K562 (cell line): ENCODE measurements around the gene CLSTN1.

ENCODE experiments used
- CHD2 ChIP-seq: IDR thresholded peaks from 2 replicates; pipeline ENCODE4 v1.6.1; 2011; ENCODE audit warnings: low read depth, low read length
- CREB1 ChIP-seq, 2 experiments: sonication (generic) in 1 of 2; formaldehyde crosslinking in 1 of 2; IDR thresholded peaks; 2 replicates each; pipeline versions ENCODE4 v1.6.1 to v1.8.0; 2012 to 2022; ENCODE audit warnings: inconsistent platforms in 1 of 2, mild to moderate bottlenecking in 1 of 2, missing genetic modification reagents in 1 of 2, moderate library complexity in 1 of 2
- MAFF ChIP-seq: IDR thresholded peaks from 2 replicates; pipeline ENCODE4 v1.6.1; 2012; ENCODE audit warnings: low read length, improper control_type of control experiment
- SIRT6 ChIP-seq: IDR thresholded peaks from one replicate; pipeline ENCODE4 v1.6.1; 2012; ENCODE audit warnings: low read depth, mild to moderate bottlenecking, control low read depth, inconsistent platforms, low read length, moderate library complexity

DNA sequence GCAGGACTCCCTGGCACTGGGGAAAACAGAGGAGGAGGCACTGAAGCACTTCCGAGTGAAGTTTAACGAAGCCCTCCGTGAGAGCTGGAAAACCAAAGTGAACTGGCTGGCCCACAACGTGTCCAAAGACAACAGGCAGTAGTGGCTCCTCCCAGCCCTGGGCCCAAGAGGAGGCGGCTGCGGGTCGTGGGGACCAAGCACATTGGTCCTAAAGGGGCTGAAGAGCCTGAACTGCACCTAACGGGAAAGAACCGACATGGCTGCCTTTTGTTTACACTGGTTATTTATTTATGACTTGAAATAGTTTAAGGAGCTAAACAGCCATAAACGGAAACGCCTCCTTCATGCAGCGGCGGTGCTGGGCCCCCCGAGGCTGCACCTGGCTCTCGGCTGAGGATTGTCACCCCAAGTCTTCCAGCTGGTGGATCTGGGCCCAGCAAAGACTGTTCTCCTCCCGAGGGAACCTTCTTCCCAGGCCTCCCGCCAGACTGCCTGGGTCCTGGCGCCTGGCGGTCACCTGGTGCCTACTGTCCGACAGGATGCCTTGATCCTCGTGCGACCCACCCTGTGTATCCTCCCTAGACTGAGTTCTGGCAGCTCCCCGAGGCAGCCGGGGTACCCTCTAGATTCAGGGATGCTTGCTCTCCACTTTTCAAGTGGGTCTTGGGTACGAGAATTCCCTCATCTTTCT is 96.7 kb downstream of the CLSTN1 start:
- TF ChIP-seq SIRT6 (no peak), CHD2 (no peak), CREB1 (IDR thresholded peaks at IDR 0.05) (no peak), CREB1 (CRISPR knock-in tag; IDR thresholded peaks at IDR 0.05) (no peak), MAFF (no peak)
